Liver (tissue), 3 donors: Measurements from ENCODE around the gene C11orf68.

ENCODE experiments used
- ATF3 ChIP-seq: IDR thresholded peaks from 2 replicates; pipeline ENCODE4 v1.6.1; 2016; ENCODE audit warnings: antibody characterized with exemption
- CTCF ChIP-seq: fragments of 150-350 bp; IDR thresholded peaks from 2 replicates; pipeline ENCODE4 v1.5.1; 2017; ENCODE audit warnings: improper control_type of control experiment, low read depth, low read length; ENCODE audit not compliant: missing input control
- EGR1 ChIP-seq, 2 donors: IDR thresholded peaks; 2 replicates each; pipeline ENCODE4 v1.6.1; 2016 to 2018; ENCODE audit warnings: antibody characterized with exemption in 2 of 2, low read depth in 2 of 2
- GABPA ChIP-seq, 2 donors: IDR thresholded peaks in 1 of 2; conservative IDR thresholded peaks in 1 of 2; 2 replicates each; pipeline ENCODE4 v1.6.1; 2016; ENCODE audit warnings: antibody characterized with exemption in 2 of 2, mild to moderate bottlenecking in 1 of 2, moderate library complexity in 1 of 2
- JUND ChIP-seq, 2 donors: IDR thresholded peaks; 2 replicates each; pipeline ENCODE4 v1.6.1; 2016; ENCODE audit warnings: antibody characterized with exemption in 2 of 2
- MAX ChIP-seq: IDR thresholded peaks from 2 replicates; pipeline ENCODE4 v1.6.1; 2016; ENCODE audit warnings: antibody characterized with exemption
- NR2F2 ChIP-seq: IDR thresholded peaks from 2 replicates; pipeline ENCODE4 v1.6.1; 2016; ENCODE audit warnings: antibody characterized with exemption
- RAD21 ChIP-seq, 2 donors: IDR thresholded peaks; 2 replicates each; pipeline ENCODE4 v1.6.1; 2016; ENCODE audit warnings: antibody characterized with exemption in 2 of 2, mild to moderate bottlenecking in 2 of 2
- RXRA ChIP-seq, 2 donors: IDR thresholded peaks; 2 replicates each; pipeline ENCODE4 v1.6.1; 2017 to 2018; ENCODE audit warnings: antibody characterized with exemption in 2 of 2, mild to moderate bottlenecking in 1 of 2
- SP1 ChIP-seq: IDR thresholded peaks from 2 replicates; pipeline ENCODE4 v1.6.1; 2018; ENCODE audit warnings: antibody characterized with exemption, mild to moderate bottlenecking
- TAF1 ChIP-seq: conservative IDR thresholded peaks from 2 replicates; pipeline ENCODE4 v1.6.1; 2016; ENCODE audit warnings: antibody characterized with exemption, mild to moderate bottlenecking
- ZBTB33 ChIP-seq: IDR thresholded peaks from 2 replicates; pipeline ENCODE4 v1.6.1; 2016; ENCODE audit warnings: antibody characterized with exemption
- donor health status: healthy.
- donor health status: healthy.

DNA sequence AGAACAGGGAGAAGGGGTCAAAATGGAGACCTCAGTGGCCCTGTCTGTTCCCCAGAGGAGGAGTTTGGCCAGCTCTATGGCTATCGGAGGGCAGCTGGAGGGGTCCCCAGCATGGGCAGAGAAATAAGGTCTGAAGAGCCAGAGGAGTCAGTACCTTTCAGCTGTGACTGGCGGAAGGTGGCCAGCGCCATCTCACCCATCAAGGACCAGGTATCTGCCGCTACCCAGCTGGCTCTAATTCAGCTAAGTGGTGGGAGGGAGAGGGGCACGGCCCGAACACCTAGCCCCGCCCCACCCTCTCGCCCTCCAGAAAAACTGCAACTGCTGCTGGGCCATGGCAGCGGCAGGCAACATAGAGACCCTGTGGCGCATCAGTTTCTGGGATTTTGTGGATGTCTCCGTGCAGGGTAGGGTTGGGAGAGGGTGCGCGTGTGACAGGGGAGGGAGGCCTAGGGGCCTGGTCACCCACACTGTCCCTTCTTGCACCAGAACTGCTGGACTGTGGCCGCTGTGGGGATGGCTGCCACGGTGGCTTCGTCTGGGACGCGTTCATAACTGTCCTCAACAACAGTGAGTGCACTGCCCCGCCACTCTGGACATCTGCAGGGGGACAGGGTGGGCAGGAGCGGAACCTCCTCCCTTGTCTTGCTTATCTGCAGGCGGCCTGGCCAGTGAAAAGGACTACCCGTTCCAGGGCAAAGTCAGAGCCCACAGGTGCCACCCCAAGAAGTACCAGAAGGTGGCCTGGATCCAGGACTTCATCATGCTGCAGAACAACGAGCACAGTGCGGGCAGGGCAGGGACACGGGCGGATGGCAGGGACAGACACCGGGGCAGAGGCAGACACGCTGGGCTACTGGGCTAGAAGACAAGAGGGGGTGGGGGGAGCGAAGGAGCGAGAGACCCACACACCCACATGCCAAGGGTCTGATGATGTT is 36.5 kb downstream of the C11orf68 start:
- TF ChIP-seq RXRA (IDR thresholded peaks at IDR 0.05) (no peak), CTCF (no peak), MAX (no peak), JUND (IDR thresholded peaks at IDR 0.05) (no peak), RAD21 (IDR thresholded peaks at IDR 0.05) (no peak), ATF3 (no peak), SP1 (no peak), GABPA (IDR thresholded peaks at IDR 0.05 in 1 of 2, conservative IDR thresholded peaks at IDR 0.05 in 1 of 2) (no peak), NR2F2 (no peak), TAF1 (no peak), EGR1 (IDR thresholded peaks at IDR 0.05; ENCODE audit: low read depth in 2 of 2) (no peak), ZBTB33 (no peak)
